ENCODE measurements around the gene GCKR. TPM values are rescaled to one million over a fixed set of nuclear protein-coding genes. Genes with fewer than 3 reads are reported as not detected.

GCKR gene
- total and polyA plus RNA-seq, 2 of the 13 experiments (the other 11 are each of a cell fraction or from before 2014, with no cell fraction given) = 15.2 to 48.3 TPM

DNA sequence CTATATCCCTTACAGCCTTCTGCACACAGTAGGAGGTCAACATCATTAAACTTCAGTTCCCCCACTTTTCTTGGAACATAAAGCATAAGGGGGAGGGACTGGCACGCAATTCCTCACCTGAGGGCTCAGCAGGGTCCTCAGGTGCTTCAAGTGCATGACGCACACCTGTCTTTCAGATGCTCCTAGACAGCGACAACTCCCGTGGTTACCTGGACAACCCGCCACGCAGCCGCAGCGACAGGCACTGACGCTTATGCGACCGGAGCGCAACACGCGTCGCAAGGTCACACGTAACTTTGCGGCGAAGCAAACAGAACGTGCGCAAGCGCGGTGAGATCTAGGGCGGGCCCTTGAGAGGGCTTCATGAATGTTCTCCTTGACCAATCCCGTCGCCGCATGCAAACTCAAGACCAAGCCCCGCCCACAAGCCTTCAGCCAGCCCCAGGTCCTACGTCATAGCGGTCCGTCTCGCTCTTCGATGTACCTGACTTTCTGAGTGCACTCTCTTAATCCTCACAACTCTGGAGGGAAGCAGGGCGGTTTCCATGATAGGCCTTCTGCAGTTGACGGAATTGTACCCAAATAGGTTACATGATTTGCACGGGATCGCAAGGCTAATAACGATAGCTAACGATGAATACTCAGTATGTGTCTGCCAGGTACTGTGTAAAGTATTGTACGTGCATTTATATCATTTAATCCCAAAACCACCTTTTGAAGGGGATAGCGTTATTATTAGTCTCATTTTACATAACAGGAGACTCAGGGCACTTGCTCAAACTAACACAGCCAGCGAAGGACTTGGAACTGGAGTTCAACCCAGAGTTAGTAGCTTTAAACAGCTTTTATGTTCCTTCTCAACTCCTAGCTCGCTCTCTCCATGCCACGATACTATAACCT, 6.9 kb upstream of the GCKR start, which contains the start of gene IFT172 (continued):
- TF ChIP-seq ATM (IDR thresholded peaks at IDR 0.05; ENCODE audit: borderline replicate concordance) (no peak), ONECUT2 (CRISPR knock-in tag; IDR thresholded peaks at IDR 0.05) (no peak), GATAD1 (CRISPR knock-in tag; IDR thresholded peaks at IDR 0.05) (peak; percentile 96), MED8 (CRISPR knock-in tag; IDR thresholded peaks at IDR 0.05; ENCODE audit: insufficient replicate concordance) (no peak), ZNF44 (CRISPR knock-in tag; IDR thresholded peaks at IDR 0.05) (peak; percentile 8; the same call in 1 of the 2 replicates), CBX1 (IDR thresholded peaks at IDR 0.05; ENCODE audit: low read depth) (no peak), RFX1 (IDR thresholded peaks at IDR 0.05) (peak; percentile 98), XBP1 (CRISPR knock-in tag; IDR thresholded peaks at IDR 0.05) (no peak), KLF13 (CRISPR knock-in tag; IDR thresholded peaks at IDR 0.05) (no peak)
- TF ChIP-seq, protein P1, sequence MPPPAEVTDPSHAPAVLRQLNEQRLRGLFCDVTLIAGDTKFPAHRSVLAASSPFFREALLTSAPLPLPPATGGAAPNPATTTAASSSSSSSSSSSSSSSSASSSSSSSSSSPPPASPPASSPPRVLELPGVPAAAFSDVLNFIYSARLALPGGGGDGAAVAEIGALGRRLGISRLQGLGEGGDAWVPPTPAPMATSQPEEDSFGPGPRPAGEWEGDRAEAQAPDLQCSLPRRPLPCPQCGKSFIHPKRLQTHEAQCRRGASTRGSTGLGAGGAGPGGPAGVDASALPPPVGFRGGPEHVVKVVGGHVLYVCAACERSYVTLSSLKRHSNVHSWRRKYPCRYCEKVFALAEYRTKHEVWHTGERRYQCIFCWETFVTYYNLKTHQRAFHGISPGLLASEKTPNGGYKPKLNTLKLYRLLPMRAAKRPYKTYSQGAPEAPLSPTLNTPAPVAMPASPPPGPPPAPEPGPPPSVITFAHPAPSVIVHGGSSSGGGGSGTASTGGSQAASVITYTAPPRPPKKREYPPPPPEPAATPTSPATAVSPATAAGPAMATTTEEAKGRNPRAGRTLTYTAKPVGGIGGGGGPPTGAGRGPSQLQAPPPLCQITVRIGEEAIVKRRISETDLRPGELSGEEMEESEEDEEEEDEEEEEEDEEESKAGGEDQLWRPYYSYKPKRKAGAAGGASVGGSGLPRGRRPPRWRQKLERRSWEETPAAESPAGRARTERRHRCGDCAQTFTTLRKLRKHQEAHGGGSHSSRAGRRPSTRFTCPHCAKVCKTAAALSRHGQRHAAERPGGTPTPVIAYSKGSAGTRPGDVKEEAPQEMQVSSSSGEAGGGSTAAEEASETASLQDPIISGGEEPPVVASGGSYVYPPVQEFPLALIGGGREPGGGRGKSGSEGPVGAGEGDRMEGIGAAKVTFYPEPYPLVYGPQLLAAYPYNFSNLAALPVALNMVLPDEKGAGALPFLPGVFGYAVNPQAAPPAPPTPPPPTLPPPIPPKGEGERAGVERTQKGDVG (CRISPR knock-in tag; IDR thresholded peaks at IDR 0.05; ENCODE audit: borderline replicate concordance) = peak; percentile 84; the same call in 1 of the 2 replicates
- TF ChIP-seq, protein P2, sequence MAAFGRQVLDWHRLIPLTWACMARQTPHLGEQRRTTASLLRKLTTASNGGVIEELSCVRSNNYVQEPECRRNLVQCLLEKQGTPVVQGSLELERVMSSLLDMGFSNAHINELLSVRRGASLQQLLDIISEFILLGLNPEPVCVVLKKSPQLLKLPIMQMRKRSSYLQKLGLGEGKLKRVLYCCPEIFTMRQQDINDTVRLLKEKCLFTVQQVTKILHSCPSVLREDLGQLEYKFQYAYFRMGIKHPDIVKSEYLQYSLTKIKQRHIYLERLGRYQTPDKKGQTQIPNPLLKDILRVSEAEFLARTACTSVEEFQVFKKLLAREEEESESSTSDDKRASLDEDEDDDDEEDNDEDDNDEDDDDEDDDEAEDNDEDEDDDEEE (CRISPR knock-in tag; IDR thresholded peaks at IDR 0.05) = no peak
- TF ChIP-seq, protein P3, sequence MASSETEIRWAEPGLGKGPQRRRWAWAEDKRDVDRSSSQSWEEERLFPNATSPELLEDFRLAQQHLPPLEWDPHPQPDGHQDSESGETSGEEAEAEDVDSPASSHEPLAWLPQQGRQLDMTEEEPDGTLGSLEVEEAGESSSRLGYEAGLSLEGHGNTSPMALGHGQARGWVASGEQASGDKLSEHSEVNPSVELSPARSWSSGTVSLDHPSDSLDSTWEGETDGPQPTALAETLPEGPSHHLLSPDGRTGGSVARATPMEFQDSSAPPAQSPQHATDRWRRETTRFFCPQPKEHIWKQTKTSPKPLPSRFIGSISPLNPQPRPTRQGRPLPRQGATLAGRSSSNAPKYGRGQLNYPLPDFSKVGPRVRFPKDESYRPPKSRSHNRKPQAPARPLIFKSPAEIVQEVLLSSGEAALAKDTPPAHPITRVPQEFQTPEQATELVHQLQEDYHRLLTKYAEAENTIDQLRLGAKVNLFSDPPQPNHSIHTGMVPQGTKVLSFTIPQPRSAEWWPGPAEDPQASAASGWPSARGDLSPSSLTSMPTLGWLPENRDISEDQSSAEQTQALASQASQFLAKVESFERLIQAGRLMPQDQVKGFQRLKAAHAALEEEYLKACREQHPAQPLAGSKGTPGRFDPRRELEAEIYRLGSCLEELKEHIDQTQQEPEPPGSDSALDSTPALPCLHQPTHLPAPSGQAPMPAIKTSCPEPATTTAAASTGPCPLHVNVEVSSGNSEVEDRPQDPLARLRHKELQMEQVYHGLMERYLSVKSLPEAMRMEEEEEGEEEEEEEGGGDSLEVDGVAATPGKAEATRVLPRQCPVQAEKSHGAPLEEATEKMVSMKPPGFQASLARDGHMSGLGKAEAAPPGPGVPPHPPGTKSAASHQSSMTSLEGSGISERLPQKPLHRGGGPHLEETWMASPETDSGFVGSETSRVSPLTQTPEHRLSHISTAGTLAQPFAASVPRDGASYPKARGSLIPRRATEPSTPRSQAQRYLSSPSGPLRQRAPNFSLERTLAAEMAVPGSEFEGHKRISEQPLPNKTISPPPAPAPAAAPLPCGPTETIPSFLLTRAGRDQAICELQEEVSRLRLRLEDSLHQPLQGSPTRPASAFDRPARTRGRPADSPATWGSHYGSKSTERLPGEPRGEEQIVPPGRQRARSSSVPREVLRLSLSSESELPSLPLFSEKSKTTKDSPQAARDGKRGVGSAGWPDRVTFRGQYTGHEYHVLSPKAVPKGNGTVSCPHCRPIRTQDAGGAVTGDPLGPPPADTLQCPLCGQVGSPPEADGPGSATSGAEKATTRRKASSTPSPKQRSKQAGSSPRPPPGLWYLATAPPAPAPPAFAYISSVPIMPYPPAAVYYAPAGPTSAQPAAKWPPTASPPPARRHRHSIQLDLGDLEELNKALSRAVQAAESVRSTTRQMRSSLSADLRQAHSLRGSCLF (CRISPR knock-in tag; IDR thresholded peaks at IDR 0.05; ENCODE audit: borderline replicate concordance) = no peak
- TF ChIP-seq, protein P4, sequence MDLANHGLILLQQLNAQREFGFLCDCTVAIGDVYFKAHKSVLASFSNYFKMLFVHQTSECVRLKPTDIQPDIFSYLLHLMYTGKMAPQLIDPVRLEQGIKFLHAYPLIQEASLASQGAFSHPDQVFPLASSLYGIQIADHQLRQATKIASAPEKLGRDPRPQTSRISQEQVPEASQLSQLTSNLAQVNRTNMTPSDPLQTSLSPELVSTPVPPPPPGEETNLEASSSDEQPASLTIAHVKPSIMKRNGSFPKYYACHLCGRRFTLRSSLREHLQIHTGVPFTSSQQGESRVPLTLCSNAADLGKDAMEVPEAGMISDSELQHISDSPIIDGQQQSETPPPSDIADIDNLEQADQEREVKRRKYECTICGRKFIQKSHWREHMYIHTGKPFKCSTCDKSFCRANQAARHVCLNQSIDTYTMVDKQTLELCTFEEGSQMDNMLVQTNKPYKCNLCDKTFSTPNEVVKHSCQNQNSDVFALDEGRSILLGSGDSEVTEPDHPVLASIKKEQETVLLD (CRISPR knock-in tag; IDR thresholded peaks at IDR 0.05; ENCODE audit: low read depth) = no peak
- TF ChIP-seq, protein P5, sequence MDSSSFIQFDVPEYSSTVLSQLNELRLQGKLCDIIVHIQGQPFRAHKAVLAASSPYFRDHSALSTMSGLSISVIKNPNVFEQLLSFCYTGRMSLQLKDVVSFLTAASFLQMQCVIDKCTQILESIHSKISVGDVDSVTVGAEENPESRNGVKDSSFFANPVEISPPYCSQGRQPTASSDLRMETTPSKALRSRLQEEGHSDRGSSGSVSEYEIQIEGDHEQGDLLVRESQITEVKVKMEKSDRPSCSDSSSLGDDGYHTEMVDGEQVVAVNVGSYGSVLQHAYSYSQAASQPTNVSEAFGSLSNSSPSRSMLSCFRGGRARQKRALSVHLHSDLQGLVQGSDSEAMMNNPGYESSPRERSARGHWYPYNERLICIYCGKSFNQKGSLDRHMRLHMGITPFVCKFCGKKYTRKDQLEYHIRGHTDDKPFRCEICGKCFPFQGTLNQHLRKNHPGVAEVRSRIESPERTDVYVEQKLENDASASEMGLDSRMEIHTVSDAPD (CRISPR knock-in tag; IDR thresholded peaks at IDR 0.05) = peak; percentile 71; the same call in 1 of the 2 replicates
- TF ChIP-seq, protein P6, sequence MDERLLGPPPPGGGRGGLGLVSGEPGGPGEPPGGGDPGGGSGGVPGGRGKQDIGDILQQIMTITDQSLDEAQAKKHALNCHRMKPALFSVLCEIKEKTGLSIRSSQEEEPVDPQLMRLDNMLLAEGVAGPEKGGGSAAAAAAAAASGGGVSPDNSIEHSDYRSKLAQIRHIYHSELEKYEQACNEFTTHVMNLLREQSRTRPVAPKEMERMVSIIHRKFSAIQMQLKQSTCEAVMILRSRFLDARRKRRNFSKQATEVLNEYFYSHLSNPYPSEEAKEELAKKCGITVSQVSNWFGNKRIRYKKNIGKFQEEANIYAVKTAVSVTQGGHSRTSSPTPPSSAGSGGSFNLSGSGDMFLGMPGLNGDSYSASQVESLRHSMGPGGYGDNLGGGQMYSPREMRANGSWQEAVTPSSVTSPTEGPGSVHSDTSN (CRISPR knock-in tag; IDR thresholded peaks at IDR 0.05) = no peak; the same call in none of the 2 replicates

All from HepG2 (cell line).